ENCODE results near the gene OIT3.

- TF ChIP-seq, protein P1, sequence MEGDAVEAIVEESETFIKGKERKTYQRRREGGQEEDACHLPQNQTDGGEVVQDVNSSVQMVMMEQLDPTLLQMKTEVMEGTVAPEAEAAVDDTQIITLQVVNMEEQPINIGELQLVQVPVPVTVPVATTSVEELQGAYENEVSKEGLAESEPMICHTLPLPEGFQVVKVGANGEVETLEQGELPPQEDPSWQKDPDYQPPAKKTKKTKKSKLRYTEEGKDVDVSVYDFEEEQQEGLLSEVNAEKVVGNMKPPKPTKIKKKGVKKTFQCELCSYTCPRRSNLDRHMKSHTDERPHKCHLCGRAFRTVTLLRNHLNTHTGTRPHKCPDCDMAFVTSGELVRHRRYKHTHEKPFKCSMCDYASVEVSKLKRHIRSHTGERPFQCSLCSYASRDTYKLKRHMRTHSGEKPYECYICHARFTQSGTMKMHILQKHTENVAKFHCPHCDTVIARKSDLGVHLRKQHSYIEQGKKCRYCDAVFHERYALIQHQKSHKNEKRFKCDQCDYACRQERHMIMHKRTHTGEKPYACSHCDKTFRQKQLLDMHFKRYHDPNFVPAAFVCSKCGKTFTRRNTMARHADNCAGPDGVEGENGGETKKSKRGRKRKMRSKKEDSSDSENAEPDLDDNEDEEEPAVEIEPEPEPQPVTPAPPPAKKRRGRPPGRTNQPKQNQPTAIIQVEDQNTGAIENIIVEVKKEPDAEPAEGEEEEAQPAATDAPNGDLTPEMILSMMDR (conservative IDR thresholded peaks at IDR 0.05; ENCODE audit: low read length), result no peak
- no peak for TF ChIP-seq EZH2phosphoT487 (IDR thresholded peaks at IDR 0.05; ENCODE audit: borderline replicate concordance, low read depth, low read length)
Measured at GRCh38 chr10:72979709-72980108, 86.2 kb downstream of the OIT3 start.
